HG03097 (cell line): ENCODE data around the gene DNAJC1.

Source experiments
- ATAC-seq: cut with Tn5 transposase; IDR thresholded peaks from one replicate; pipeline ENCODE4 v1.9.1; 2021; ENCODE audit not compliant: unreplicated experiment, low FRiP score

The DNAJC1 gene

DNA sequence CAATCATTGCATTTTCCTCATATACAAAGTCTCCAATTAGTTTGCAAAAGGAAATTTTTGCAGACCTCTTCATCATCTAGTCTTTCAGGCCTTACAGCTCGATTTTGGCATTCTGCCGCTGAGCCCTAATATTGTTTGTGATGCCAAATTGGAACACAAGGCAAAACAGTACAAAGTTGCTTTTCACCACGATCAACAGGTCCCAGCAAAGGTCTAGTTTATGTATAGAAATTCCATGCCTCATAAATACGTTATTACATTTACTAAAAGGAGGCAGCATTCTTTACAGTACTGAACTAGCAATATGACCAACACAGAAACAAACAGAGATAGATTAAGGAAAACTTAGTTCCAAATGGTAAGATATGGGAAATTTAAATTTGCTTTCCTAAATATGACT is 7.0 kb upstream of the DNAJC1 start:
- ATAC-seq = no peak

DNA sequence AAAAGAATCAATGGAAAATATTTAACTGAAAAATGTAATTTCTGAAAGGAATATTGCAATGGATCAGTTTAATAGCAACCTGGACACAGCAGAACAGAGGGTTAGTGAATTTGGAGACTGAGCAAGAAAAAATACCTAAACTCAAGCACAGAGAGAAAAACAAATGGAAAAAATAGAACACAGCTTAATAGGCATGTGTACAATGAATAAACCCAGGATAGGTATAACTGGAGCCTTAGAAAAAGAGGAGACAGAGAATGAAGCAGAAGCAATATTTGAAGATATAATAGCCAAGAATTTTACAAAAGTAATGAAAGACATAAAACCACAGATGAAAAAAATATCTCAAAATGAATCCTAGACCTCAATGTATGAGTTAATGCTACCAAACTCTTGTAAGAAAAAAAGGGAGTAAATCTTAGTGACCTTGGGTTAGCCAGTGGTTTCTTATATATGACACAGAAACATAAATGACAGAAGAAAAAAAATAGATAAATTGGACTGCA is 2.9 kb upstream of the DNAJC1 start:
- ATAC-seq = no peak

GRCh38 chr10:22005763-22006162 is 2.2 kb upstream of the DNAJC1 start:
- ATAC-seq = no peak

GRCh38 chr10:22003964-22004281 is 393 bp upstream of the DNAJC1 start:
- no peak for ATAC-seq

- peak; percentile 13 for ATAC-seq
Observed at GRCh38 chr10:22002591-22003176, 846 bp downstream of the DNAJC1 start.

GRCh38 chr10:21995557-21995956 is 8.0 kb downstream of the DNAJC1 start:
- no peak for ATAC-seq

GRCh38 chr10:21993360-21994001 is 10.0 kb downstream of the DNAJC1 start:
- ATAC-seq = no peak

GRCh38 chr10:21991785-21992184 is 11.7 kb downstream of the DNAJC1 start:
- no peak for ATAC-seq

GRCh38 chr10:21990449-21990848 is 13.1 kb downstream of the DNAJC1 start:
- no peak for ATAC-seq

DNA sequence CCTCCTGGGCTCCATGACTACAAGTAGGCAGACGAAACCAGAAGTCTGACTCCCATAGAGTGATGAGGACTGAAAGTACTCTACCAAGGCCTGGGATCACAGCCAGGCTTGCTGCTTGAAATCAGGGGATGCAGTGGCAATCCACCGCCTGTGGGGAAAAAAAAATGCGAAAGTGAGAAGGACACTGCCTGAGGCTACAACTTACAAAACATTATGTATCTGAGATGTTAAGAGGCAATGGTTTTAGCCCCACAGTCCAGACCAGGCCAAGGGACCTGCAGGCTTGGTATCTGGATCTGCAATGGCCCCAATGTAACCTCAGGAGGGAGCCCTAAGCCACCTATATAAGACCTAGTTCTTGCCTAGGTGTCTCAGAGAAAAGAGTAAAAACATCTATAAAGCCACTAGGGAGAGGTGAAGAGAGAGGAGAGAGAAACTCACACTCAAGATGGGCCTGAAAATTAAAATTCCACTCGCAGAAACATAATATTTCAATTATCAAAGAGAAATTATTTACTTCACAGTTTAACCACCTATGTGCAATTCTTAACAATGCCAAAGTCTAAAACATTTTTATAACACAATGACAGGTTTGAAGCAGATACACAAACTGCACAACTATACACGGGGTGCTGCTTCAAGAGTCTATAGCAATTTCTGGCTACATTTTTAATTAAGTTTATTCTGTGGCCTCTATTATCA is 13.9 kb downstream of the DNAJC1 start:
- ATAC-seq = peak; percentile 84

DNA sequence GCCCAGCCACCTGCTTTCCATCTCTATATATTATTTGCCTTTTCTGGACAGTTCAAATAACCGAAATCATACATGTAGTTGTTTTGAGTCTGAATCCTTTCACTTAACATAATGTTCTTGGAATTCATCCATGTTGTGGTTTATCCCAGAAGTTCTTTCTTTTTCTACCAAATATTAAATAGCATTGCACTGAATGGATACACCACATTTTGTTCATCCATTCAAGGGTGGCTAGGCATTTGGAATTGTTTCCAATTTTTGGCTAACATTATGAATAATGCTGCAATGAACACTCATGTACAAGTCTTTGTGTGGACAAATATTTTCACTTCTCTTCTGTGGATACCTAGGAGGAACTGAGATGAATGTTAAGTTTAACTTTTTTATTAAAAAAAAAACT is 18.0 kb downstream of the DNAJC1 start:
- ATAC-seq = no peak

DNA sequence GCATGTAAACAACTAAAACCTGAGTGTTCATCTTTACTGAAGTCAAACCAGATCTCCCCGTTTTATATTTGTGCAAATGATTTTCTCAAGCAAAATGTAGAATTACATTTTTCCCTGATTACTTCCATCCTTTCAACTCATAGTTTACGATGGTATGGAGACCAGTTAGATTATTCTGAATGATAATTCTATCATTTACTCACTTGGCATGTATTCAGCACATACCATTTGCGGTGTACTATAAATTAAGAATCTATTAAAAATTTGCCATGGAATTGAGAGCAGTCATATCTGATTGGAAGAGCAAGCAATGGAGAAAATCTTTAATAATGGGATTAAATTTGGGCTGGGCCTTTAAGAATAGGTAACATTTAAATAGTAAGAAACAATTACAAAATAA is 22.4 kb downstream of the DNAJC1 start:
- ATAC-seq = no peak

- ATAC-seq = no peak
Observed at GRCh38 chr10:21980691-21981090, 22.8 kb downstream of the DNAJC1 start.

DNA sequence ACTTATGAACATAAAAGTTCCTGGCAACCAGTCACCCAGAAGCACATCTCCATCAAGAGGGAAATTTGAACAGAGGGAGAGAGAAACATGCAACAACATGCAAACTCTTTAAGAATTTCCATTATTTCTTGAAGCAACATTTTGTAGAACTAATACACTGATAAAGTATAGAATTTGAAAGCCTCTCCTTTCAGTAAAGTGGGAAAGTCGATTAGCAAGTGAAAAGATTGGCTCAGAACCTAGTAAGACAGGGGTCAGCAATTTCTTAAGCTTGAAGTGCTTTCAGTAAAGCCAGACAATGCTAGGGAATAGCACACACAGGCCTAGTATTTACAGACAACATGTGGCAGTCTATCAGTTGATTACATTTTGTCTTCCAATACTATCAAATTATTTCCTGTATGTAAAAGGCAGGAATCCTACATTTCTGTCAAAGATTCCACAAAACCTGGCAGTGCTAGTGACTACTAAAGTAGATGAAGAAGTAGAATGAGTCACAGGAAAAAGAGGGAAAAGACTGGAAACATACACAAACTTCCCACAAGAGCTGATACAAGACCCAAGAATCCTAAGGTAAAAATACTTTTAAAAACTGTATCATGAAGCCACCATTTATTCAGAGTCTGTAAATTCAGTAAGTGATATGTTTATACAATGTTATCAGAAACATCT is 25.2 kb downstream of the DNAJC1 start:
- ATAC-seq = no peak

DNA sequence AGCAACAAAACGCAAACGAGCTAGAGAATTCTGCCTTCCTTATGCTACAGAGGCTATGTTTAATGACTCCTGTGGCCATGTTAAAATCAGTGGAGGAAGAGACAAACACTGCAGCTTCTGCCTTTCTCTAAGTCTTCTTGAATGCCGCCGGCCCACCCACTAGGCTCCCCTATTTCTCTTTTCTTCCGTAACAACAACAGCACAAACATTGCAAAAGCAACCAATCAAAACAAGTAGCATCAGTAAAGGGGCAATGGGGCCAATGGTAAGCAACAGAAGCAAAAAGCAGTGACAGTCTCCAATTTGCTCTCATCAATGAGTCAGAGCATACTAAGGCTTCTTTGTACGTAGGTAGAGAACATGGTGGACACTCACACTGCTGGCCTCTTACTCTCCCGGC is 26.8 kb downstream of the DNAJC1 start:
- ATAC-seq = no peak

DNA sequence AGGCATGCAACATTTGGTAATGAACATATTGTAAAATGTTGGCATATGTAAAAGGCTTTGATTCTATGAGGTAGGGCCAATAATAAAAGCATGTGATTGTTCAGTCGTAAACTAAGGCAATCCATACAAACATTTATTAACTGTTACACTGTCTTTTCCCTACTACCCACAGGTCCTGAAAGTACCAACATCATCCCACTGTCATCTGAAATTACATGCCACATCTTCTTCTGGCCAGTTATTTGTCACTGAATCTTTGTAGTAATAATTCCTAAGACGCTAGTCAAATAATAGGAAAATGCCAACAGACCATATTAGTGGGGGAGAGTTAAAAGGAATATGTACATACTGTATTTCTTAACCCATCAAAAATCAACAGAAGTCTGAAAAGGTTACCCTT is 27.2 kb downstream of the DNAJC1 start:
- no peak for ATAC-seq

DNA sequence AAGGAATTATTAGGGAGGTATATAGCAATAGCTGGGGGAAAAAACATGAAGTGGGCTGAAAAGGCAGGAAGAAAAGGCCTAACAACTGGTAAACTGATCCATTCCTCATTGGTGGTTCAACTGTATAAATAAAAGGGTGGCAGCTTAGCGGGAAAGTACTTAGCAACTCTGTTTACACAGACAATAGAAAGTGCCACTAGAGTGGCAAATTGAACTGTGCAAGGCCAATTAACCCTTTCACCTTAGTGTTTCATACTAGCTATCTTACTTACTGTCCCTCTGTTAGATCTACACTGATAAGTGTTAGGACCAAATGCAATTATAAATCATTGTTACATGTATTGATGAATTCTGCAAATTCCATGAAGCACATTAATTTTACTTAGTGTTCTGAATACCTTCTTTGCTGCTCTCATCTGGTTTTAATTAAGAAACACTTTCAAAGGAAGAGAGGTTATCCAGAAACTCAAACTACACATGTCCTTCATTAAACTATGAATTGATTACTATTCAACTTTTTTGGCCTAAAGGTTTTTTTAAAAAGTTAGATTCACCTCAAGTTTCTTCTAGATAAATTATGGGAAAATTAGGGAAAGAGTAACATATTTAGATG is 28.0 kb downstream of the DNAJC1 start:
- ATAC-seq = no peak

DNA sequence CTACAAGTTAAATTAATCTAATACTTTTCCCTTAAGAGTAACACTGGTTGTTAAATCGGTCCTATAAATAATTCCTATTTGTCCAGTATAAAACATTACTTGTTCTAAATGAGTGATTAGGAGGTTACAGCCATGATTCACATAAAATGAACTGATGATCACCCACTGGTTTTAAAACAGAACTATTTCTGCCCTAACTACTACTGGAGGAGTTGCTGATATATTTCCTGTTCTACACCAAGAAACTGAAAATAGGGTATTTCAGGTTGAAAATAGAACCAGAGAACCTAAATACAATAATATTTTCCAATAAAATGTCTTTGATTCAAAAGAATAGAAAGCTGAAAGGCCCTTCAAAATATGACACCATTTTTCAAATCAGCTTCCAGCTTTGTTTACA is 30.9 kb downstream of the DNAJC1 start:
- no peak for ATAC-seq

DNA sequence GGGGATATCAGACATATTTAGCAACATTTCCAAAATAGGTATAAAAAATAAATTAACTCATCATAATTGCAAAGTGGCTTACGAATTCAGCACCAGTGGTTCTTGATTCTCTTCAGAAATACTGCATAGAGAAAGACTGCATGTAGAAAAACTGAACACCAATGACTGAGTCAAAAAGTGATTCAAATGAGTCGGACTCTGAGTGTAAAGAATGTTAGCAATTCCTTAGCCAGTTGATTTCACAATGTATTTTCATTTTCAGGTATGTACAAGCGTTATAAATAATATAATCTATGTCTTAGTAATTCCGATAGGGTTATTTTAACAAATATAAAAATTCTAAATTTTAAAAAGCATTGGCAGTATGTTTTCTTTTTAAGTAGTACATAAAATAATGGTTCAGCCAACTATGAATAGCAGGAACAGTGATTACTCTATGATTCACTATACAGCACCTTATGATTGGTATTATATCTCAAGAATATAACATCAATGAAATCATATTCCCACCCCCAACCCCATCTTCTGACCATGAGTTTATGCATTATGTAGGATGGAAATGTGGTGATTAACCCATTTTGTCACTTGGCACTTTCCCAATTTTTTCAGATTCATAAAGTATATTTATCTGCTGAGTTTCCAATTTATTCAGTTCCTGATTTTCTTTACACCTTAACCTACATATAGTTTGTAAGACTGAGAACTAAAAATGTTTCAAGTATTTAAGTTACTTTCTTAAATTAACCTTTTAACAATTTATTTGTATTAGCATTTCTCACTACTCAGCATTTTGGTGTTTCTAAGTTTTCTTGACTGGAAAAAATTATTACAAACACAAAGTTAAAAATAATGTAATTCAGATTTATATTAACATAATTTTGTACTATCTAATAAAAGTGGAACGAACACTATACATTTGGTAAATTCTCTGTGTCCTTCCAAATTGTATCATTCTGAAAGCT is 33.9 kb downstream of the DNAJC1 start:
- ATAC-seq = no peak
